Measurements from ENCODE around the gene PCDHGA1. TPM values are rescaled to one million over a fixed set of nuclear protein-coding genes. Genes with fewer than 3 reads are reported as not detected.

PCDHGA1 gene
- total RNA-seq, 4 donors from 2014 or later: 1.7 TPM; not detected in 3

DNA sequence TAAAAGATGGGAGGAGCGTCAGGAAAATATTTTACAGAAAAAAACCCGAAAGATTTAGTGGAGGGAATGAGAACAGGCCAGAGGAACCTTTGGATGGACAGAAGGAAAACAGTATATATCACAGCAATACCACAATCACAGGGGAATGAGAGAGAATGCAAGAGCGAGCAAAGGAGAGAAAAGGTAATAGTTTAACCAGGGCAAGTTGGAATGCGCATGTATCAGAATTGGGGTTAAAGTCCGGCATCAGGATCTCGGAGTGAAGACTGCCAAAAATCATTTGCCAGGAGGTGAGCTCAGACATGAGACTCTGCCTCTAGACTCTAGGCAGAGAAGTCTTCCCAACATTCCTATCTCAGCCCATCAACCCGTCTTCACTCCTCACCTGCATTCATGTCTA, 195.3 kb downstream of the PCDHGA1 start:
- no peak for DNase-seq
- Histone ChIP-seq H3K27ac (peak overlapping the region in 3 of 4 donors; percentile 4 to 53 (median 51)), H3K36me3 (peaks cover 0 to 61% (median 0%) of the 10 kb centered on the region in 3 donors), H3K4me3 (no peak overlapping the region), H3K9me3 (no peaks in the 10 kb centered on the region), H3K4me1 (peaks cover 0 to 37% (median 2%) of the 10 kb centered on the region in 4 donors), H3K27me3 (no peaks in the 10 kb centered on the region)
- TF ChIP-seq, protein P1, sequence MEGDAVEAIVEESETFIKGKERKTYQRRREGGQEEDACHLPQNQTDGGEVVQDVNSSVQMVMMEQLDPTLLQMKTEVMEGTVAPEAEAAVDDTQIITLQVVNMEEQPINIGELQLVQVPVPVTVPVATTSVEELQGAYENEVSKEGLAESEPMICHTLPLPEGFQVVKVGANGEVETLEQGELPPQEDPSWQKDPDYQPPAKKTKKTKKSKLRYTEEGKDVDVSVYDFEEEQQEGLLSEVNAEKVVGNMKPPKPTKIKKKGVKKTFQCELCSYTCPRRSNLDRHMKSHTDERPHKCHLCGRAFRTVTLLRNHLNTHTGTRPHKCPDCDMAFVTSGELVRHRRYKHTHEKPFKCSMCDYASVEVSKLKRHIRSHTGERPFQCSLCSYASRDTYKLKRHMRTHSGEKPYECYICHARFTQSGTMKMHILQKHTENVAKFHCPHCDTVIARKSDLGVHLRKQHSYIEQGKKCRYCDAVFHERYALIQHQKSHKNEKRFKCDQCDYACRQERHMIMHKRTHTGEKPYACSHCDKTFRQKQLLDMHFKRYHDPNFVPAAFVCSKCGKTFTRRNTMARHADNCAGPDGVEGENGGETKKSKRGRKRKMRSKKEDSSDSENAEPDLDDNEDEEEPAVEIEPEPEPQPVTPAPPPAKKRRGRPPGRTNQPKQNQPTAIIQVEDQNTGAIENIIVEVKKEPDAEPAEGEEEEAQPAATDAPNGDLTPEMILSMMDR (IDR thresholded peaks at IDR 0.05): no peak
- no peak for TF ChIP-seq POLR2A (IDR thresholded peaks at IDR 0.05)

DNA sequence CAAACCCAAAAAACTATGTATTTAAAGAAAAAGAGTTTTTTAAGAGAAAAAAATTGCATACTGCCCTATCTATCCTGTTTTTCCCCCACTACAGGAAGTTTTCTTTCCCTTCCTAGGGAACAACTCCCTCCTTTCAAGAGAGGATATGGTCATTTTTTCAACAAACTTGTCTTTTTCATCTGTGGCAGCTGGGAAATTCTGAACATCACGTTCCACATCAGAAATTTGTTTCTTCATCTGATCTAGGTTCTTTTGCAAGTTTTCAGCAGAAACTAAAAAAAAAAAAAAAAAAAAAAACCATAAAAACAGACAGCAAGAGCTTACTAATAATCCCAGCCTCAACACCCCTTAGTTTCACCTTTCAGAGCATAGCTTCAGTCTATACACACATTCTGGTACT, 197.1 kb downstream of the PCDHGA1 start:
- Histone ChIP-seq H3K4me3 (no peak overlapping the region), H3K4me1 (peaks cover 0 to 26% (median 2%) of the 10 kb centered on the region in 4 donors), H3K9me3 (no peaks in the 10 kb centered on the region), H3K27me3 (no peaks in the 10 kb centered on the region), H3K27ac (peak overlapping the region in 1 of 4 donors; percentile 16), H3K36me3 (peaks cover 0 to 68% (median 0%) of the 10 kb centered on the region in 3 donors)
- no peak for DNase-seq
- no peak for TF ChIP-seq POLR2A (IDR thresholded peaks at IDR 0.05)
- TF ChIP-seq, protein P1 (IDR thresholded peaks at IDR 0.05): no peak

- Histone ChIP-seq H3K27ac (peak overlapping the region in 2 of 4 donors; percentile 16 to 39), H3K4me1 (peaks cover 0 to 19% (median 2%) of the 10 kb centered on the region in 4 donors), H3K4me3 (no peak overlapping the region), H3K27me3 (no peaks in the 10 kb centered on the region), H3K36me3 (peaks cover 0 to 69% (median 0%) of the 10 kb centered on the region in 3 donors), H3K9me3 (no peaks in the 10 kb centered on the region)
- TF ChIP-seq POLR2A (IDR thresholded peaks at IDR 0.05): no peak
- TF ChIP-seq, protein P1 (IDR thresholded peaks at IDR 0.05): no peak
- no peak for DNase-seq
Measured at GRCh38 chr5:141528291-141528984, 198.1 kb downstream of the PCDHGA1 start.

DNA sequence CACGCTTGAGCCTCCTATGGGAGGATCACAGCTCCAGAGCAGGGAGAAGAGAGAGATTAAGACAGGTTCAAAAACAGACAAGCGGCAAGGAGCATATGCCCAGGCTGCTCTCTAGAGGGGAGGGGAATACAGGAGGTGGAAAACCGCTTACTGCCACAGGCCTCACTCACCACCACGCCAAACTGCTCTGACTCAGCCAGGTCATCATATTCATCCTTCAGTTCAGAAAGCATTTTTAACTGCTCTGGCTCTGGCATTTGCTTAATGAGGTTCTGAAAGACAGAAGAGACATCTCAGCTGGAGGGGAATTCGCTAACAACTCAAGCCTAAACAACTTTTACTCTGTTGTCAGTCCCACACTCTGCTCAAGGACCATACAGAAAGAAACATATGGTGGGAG, 198.7 kb downstream of the PCDHGA1 start:
- Histone ChIP-seq H3K4me3 (no peak overlapping the region), H3K4me1 (peaks cover 0 to 19% (median 2%) of the 10 kb centered on the region in 4 donors), H3K27ac (peak overlapping the region in 3 of 4 donors; percentile 11 to 39 (median 16)), H3K36me3 (peaks cover 0 to 68% (median 0%) of the 10 kb centered on the region in 3 donors), H3K27me3 (no peaks in the 10 kb centered on the region), H3K9me3 (no peaks in the 10 kb centered on the region)
- TF ChIP-seq, protein P1 (IDR thresholded peaks at IDR 0.05): no peak
- no peak for TF ChIP-seq POLR2A (IDR thresholded peaks at IDR 0.05)
- DNase-seq: no peak

GRCh38 chr5:141529873-141530272, 199.6 kb downstream of the PCDHGA1 start:
- Histone ChIP-seq H3K27ac (peak overlapping the region in 2 of 4 donors; percentile 11 to 16), H3K4me1 (peaks cover 0 to 13% (median 2%) of the 10 kb centered on the region in 4 donors), H3K9me3 (no peaks in the 10 kb centered on the region), H3K36me3 (peaks cover 0 to 68% (median 0%) of the 10 kb centered on the region in 3 donors), H3K4me3 (no peak overlapping the region), H3K27me3 (no peaks in the 10 kb centered on the region)
- TF ChIP-seq POLR2A (IDR thresholded peaks at IDR 0.05): no peak
- TF ChIP-seq, protein P1 (IDR thresholded peaks at IDR 0.05): no peak
- peak in 1 of 3 donors; percentile 39 for DNase-seq
